ENCODE results near the gene CEP85L.

The CEP85L gene

GRCh38 chr6:118544105-118544504 is 107.3 kb downstream of the CEP85L start:
- Histone ChIP-seq H3K4me1 (peaks cover 0 to 5% (median 0%) of the 10 kb centered on the region in 10 experiments; a peak in 1 of 20 replicates), H3K27ac (no peak overlapping the region), H3K9me3 (replicated peaks in 1 of 11) (no peaks in the 10 kb centered on the region), H3K27me3 (no peaks in the 10 kb centered on the region), H4K20me1 (peaks cover 0 to 96% (median 0%) of the 10 kb centered on the region in 11 experiments; a peak in 4 of 22 replicates), H3K4me2 (no peak overlapping the region), H3K4me3 (no peak overlapping the region), H3K36me3 (peaks cover 0 to 8% (median 0%) of the 10 kb centered on the region in 11 experiments; a peak in 2 of 22 replicates), H3K9ac (no peak overlapping the region)
- no peak for TF ChIP-seq Cebpa-rat (IDR thresholded peaks at IDR 0.05)

- H3K27me3 ChIP-seq, result no peaks in the 10 kb centered on the region
- H3K4me2 ChIP-seq, result no peak overlapping the region
- no peak overlapping the region for H3K27ac ChIP-seq
- peaks cover 0 to 8% (median 0%) of the 10 kb centered on the region in 11 experiments; a peak in 2 of 22 replicates for H3K36me3 ChIP-seq
- H3K4me1 ChIP-seq, result peaks cover 0 to 5% (median 0%) of the 10 kb centered on the region in 10 experiments; a peak in 1 of 20 replicates
- H3K9ac ChIP-seq, result no peak overlapping the region
- H3K4me3 ChIP-seq, result no peak overlapping the region
- no peak for TF ChIP-seq Cebpa-rat (IDR thresholded peaks at IDR 0.05)
- H4K20me1 ChIP-seq, result peaks cover 0 to 98% (median 0%) of the 10 kb centered on the region in 11 experiments; a peak in 4 of 22 replicates
- H3K9me3 ChIP-seq (replicated peaks in 1 of 11), result no peaks in the 10 kb centered on the region
Observed at GRCh38 chr6:118542184-118542952, 109.0 kb downstream of the CEP85L start.

GRCh38 chr6:118537574-118537973 is 113.8 kb downstream of the CEP85L start:
- Histone ChIP-seq H3K4me2 (no peak overlapping the region), H3K9ac (no peak overlapping the region), H3K27ac (no peak overlapping the region), H4K20me1 (peaks cover 0 to 97% (median 0%) of the 10 kb centered on the region in 11 experiments; a peak in 4 of 22 replicates), H3K9me3 (replicated peaks in 1 of 11) (no peaks in the 10 kb centered on the region), H3K4me3 (no peak overlapping the region), H3K4me1 (peaks cover 0 to 5% (median 0%) of the 10 kb centered on the region in 10 experiments; a peak in 1 of 20 replicates), H3K27me3 (no peaks in the 10 kb centered on the region), H3K36me3 (peaks cover 0 to 15% (median 0%) of the 10 kb centered on the region in 11 experiments; a peak in 3 of 22 replicates)
- TF ChIP-seq Cebpa-rat (IDR thresholded peaks at IDR 0.05), result no peak

GRCh38 chr6:118536478-118536877 is 114.9 kb downstream of the CEP85L start:
- H3K4me1 ChIP-seq, result peaks cover 0 to 5% (median 0%) of the 10 kb centered on the region in 10 experiments; a peak in 1 of 20 replicates
- H3K4me3 ChIP-seq, result no peak overlapping the region
- peaks cover 0 to 23% (median 0%) of the 10 kb centered on the region in 11 experiments; a peak in 3 of 22 replicates for H3K36me3 ChIP-seq
- no peaks in the 10 kb centered on the region for H3K27me3 ChIP-seq
- peaks cover 0 to 97% (median 0%) of the 10 kb centered on the region in 11 experiments; a peak in 4 of 22 replicates for H4K20me1 ChIP-seq
- no peak overlapping the region for H3K4me2 ChIP-seq
- H3K9me3 ChIP-seq (replicated peaks in 1 of 11), result peaks cover 0 to 9% (median 2%) of the 10 kb centered on the region in 11 experiments; a peak in 7 of 22 replicates
- no peak overlapping the region for H3K9ac ChIP-seq
- no peak for TF ChIP-seq Cebpa-rat (IDR thresholded peaks at IDR 0.05)
- no peak overlapping the region for H3K27ac ChIP-seq

GRCh38 chr6:118535176-118535844 is 116.1 kb downstream of the CEP85L start:
- Histone ChIP-seq H3K4me2 (no peak overlapping the region), H4K20me1 (peaks cover 0 to 97% (median 0%) of the 10 kb centered on the region in 11 experiments; a peak in 4 of 22 replicates), H3K4me1 (peaks cover 0 to 5% (median 0%) of the 10 kb centered on the region in 10 experiments; a peak in 1 of 20 replicates), H3K9ac (no peak overlapping the region), H3K4me3 (no peak overlapping the region), H3K27ac (no peak overlapping the region), H3K9me3 (replicated peaks in 1 of 11) (peaks cover 0 to 17% (median 9%) of the 10 kb centered on the region in 11 experiments; a peak in 17 of 22 replicates), H3K36me3 (peaks cover 0 to 30% (median 0%) of the 10 kb centered on the region in 11 experiments; a peak in 3 of 22 replicates), H3K27me3 (no peaks in the 10 kb centered on the region)
- no peak for TF ChIP-seq Cebpa-rat (IDR thresholded peaks at IDR 0.05)

- Histone ChIP-seq H3K9me3 (replicated peaks in 1 of 11) (peaks cover 0 to 17% (median 9%) of the 10 kb centered on the region in 11 experiments; a peak in 17 of 22 replicates), H3K4me2 (no peak overlapping the region), H3K9ac (no peak overlapping the region), H3K27ac (no peak overlapping the region), H3K4me3 (no peak overlapping the region), H3K27me3 (no peaks in the 10 kb centered on the region), H3K4me1 (no peaks in the 10 kb centered on the region), H3K36me3 (peaks cover 0 to 30% (median 0%) of the 10 kb centered on the region in 11 experiments; a peak in 3 of 22 replicates), H4K20me1 (peaks cover 0 to 98% (median 0%) of the 10 kb centered on the region in 11 experiments; a peak in 5 of 22 replicates)
- no peak for TF ChIP-seq Cebpa-rat (IDR thresholded peaks at IDR 0.05)
Observed at GRCh38 chr6:118530942-118531341, 120.4 kb downstream of the CEP85L start.

GRCh38 chr6:118529756-118530155 is 121.6 kb downstream of the CEP85L start:
- Histone ChIP-seq H3K27ac (no peak overlapping the region), H3K4me1 (no peaks in the 10 kb centered on the region), H4K20me1 (peaks cover 0 to 100% (median 0%) of the 10 kb centered on the region in 11 experiments; a peak in 5 of 22 replicates), H3K36me3 (peaks cover 0 to 28% (median 0%) of the 10 kb centered on the region in 11 experiments; a peak in 4 of 22 replicates), H3K9ac (no peak overlapping the region), H3K4me2 (no peak overlapping the region), H3K4me3 (no peak overlapping the region), H3K9me3 (replicated peaks in 1 of 11) (peaks cover 0 to 17% (median 9%) of the 10 kb centered on the region in 11 experiments; a peak in 17 of 22 replicates), H3K27me3 (no peaks in the 10 kb centered on the region)
- TF ChIP-seq Cebpa-rat (IDR thresholded peaks at IDR 0.05), result no peak

GRCh38 chr6:118528129-118528528 is 123.3 kb downstream of the CEP85L start:
- H3K9ac ChIP-seq, result no peak overlapping the region
- H3K4me1 ChIP-seq, result no peaks in the 10 kb centered on the region
- H3K36me3 ChIP-seq, result peaks cover 0 to 39% (median 0%) of the 10 kb centered on the region in 11 experiments; a peak in 6 of 22 replicates
- H3K9me3 ChIP-seq (replicated peaks in 1 of 11), result peaks cover 0 to 17% (median 9%) of the 10 kb centered on the region in 11 experiments; a peak in 17 of 22 replicates
- no peak overlapping the region for H3K4me3 ChIP-seq
- TF ChIP-seq Cebpa-rat (IDR thresholded peaks at IDR 0.05), result no peak
- H3K4me2 ChIP-seq, result no peak overlapping the region
- no peak overlapping the region for H3K27ac ChIP-seq
- peaks cover 0 to 98% (median 0%) of the 10 kb centered on the region in 11 experiments; a peak in 5 of 22 replicates for H4K20me1 ChIP-seq
- H3K27me3 ChIP-seq, result no peaks in the 10 kb centered on the region

Data from BLaER1 treated with 17β-estradiol and CSF1 and Interleukin-3, amounts not matched to agents 10 nM and 100 nM (cell line).